HepG2 (cell line): ENCODE results near the gene COMMD2. TPM values are rescaled to one million over a fixed set of nuclear protein-coding genes. Genes with fewer than 3 reads are reported as not detected.

Experiments used
- ATAC-seq: fragments of 200-7000 bp; cut with Tn5 transposase; 3 replicates; pipeline ENCODE4 v1.9.1; 2020; ENCODE audit warnings: mild to moderate bottlenecking, moderate library complexity
- BruUV-seq: library from RNA; stranded (reverse); fragments of 400-500 nt; replicated peaks from 2 replicates; lab custom pipeline; 2021; lab: Mats Ljungman, UMichigan
- CTCF ChIA-PET: fragments of 300-600 bp; formaldehyde crosslinking; extraction: SDS; loops from one replicate; lab custom pipeline; 2021; ENCODE audit warnings: low total read pairs, inconsistent platforms, low intra/inter-chr PET ratio; lab: Yijun Ruan, JAX
- POLR2A ChIA-PET: fragments of 350-600 bp; sonication (Branson Sonifier 250); formaldehyde crosslinking; loops from one replicate; lab custom pipeline; 2020; ENCODE audit warnings: antibody characterized with exemption, inconsistent platforms; lab: Yijun Ruan, JAX
- DNase-seq: peaks from one replicate; pipeline ENCODE4 v3.0.0-alpha.2; 2015; ENCODE audit warnings: low spot score
- FAIRE-seq: peaks from 3 replicates; lab custom pipeline; 2011; peaks lifted over from hg19 to GRCh38; lab: Jason Lieb, UNC
- H2AFZ ChIP-seq: one replicate; pipeline ENCODE4 v1.6.1; 2011; ENCODE audit warnings: low read length, inconsistent platforms
- H3K27ac ChIP-seq: fragments of 300-600 bp; 3 replicates; pipeline ENCODE4 v1.8.0; 2011; ENCODE audit warnings: mixed run types, mild to moderate bottlenecking, mixed read lengths, low read length, inconsistent platforms; ENCODE audit not compliant: insufficient read depth; ENCODE audit errors: extremely low read length
- H3K27me3 ChIP-seq, 2 experiments: fragments of 200-600 bp in 1 of 2; 2 replicates in 1 of 2; 3 replicates in 1 of 2; pipeline versions ENCODE4 v1.6.0 to v1.8.0; 2011; ENCODE audit warnings: low read length in 2 of 2, mild to moderate bottlenecking in 2 of 2, moderate library complexity in 2 of 2, inconsistent platforms in 1 of 2; ENCODE audit not compliant: insufficient read depth in 2 of 2, control insufficient read depth in 1 of 2
- H3K36me3 ChIP-seq, 2 experiments: fragments of 200-600 bp in 1 of 2; replicated peaks in 1 of 2; 2 replicates in 1 of 2; 3 replicates in 1 of 2; pipeline versions ENCODE4 v1.5.1 to v1.8.0; 2011; ENCODE audit warnings: low read length in 2 of 2, inconsistent platforms in 1 of 2; ENCODE audit not compliant: insufficient read depth in 2 of 2, control insufficient read depth in 1 of 2
- H3K4me1 ChIP-seq: 2 replicates; pipeline ENCODE4 v1.5.1; 2012; ENCODE audit warnings: low read length, inconsistent platforms; ENCODE audit not compliant: insufficient read depth
- H3K4me2 ChIP-seq: 2 replicates; pipeline ENCODE4 v1.6.0; 2011; ENCODE audit warnings: low read depth, low read length, inconsistent platforms
- H3K4me3 ChIP-seq, 3 experiments: fragments of 200-600 bp in 1 of 3; sonication (generic), shearing (Covaris generic) in 1 of 3; replicated peaks in 1 of 3; 2 replicates each; pipeline ENCODE4 v1.5.1; 2011 to 2016; ENCODE audit warnings: low read length in 3 of 3, inconsistent platforms in 2 of 3, low read depth in 2 of 3, mild to moderate bottlenecking in 2 of 3, control low read depth in 1 of 3, mixed read lengths in 1 of 3; ENCODE audit not compliant: insufficient read depth in 1 of 3
- H3K79me2 ChIP-seq: one replicate; pipeline ENCODE4 v1.6.1; 2011; ENCODE audit warnings: low read length, inconsistent platforms; ENCODE audit not compliant: insufficient read depth
- H3K9ac ChIP-seq: 2 replicates; pipeline ENCODE4 v1.6.0; 2011; ENCODE audit warnings: mild to moderate bottlenecking, low read depth, low read length, inconsistent platforms; ENCODE audit not compliant: insufficient read depth
- H3K9me3 ChIP-seq: 2 replicates; pipeline ENCODE4 v1.5.1; 2012; ENCODE audit warnings: mild to moderate bottlenecking, low read length
- H4K20me1 ChIP-seq: 2 replicates; pipeline ENCODE4 v1.6.0; 2011; ENCODE audit warnings: inconsistent platforms, mild to moderate bottlenecking, low read length, moderate library complexity; ENCODE audit not compliant: insufficient read depth
- CEBPB ChIP-seq: IDR thresholded peaks from 2 replicates; pipeline ENCODE4 v1.6.1; 2011; ENCODE audit warnings: low read depth, low read length, improper control_type of control experiment, borderline replicate concordance
- FOXA1 ChIP-seq, 2 experiments: fragments of 450-650 bp in 1 of 2; sonication (generic) in 1 of 2; formaldehyde crosslinking in 1 of 2; IDR thresholded peaks; 2 replicates each; pipeline versions ENCODE4 v1.4.0 to v1.6.1; 2016 to 2020; ENCODE audit warnings: missing genetic modification reagents in 1 of 2
- HMG20A ChIP-seq: IDR thresholded peaks from 2 replicates; pipeline ENCODE4 v1.6.1; 2016; ENCODE audit warnings: borderline replicate concordance
- KDM1A ChIP-seq: IDR thresholded peaks from 2 replicates; pipeline ENCODE4 v1.6.1; 2016; ENCODE audit warnings: missing compliant biosample characterization
- MAFG ChIP-seq: sonication (generic); formaldehyde crosslinking; IDR thresholded peaks from 2 replicates; pipeline ENCODE4 v1.5.1; 2020; ENCODE audit warnings: mild to moderate bottlenecking, missing genetic modification reagents
- MED1 ChIP-seq: sonication (generic); formaldehyde crosslinking; IDR thresholded peaks from 2 replicates; pipeline ENCODE4 v1.4.0; 2020; ENCODE audit warnings: missing genetic modification reagents
- SAP130 ChIP-seq: IDR thresholded peaks from 2 replicates; pipeline ENCODE4 v1.6.1; 2016; ENCODE audit warnings: low read depth
- SMAD1 ChIP-seq: sonication (generic); formaldehyde crosslinking; IDR thresholded peaks from 2 replicates; pipeline ENCODE4 v1.4.0; 2020; ENCODE audit warnings: missing genetic modification reagents, low read depth, mild to moderate bottlenecking, borderline replicate concordance
- SOX5 ChIP-seq: IDR thresholded peaks from 2 replicates; pipeline ENCODE4 v1.6.1; 2016; ENCODE audit warnings: borderline replicate concordance
- TCF12 ChIP-seq, 2 experiments: fragments of 450-650 bp in 1 of 2; sonication (generic) in 1 of 2; formaldehyde crosslinking in 1 of 2; IDR thresholded peaks; 2 replicates each; pipeline versions ENCODE4 v1.6.1 to v1.8.0; 2017 to 2022; ENCODE audit warnings: antibody characterized with exemption in 1 of 2, mild to moderate bottlenecking in 1 of 2, missing genetic modification reagents in 1 of 2, moderate library complexity in 1 of 2
- ZNF878 ChIP-seq: sonication (generic); formaldehyde crosslinking; IDR thresholded peaks from 2 replicates; pipeline ENCODE4 v1.8.1; 2023; ENCODE audit warnings: mild to moderate bottlenecking, missing genetic modification reagents, moderate library complexity
- WGBS: methylation state at CpG from one replicate; pipeline ENCODE4 v1.1.6; 2017; ENCODE audit warnings: low lambda C conversion rate; 5-methylcytosine and 5-hydroxymethylcytosine counted together
- in situ Hi-C: cut with HindIII; loops from 2 replicates; pipeline ENCODE4 v1.10.0; 2017; ENCODE audit warnings: low pct_unique_long_range_greater_than_20kb; ENCODE audit not compliant: extremely low pct_ligation_motif_present
- intact Hi-C: fragments of 100-400 bp; cut with micrococcal nuclease; formaldehyde crosslinking; loops from one replicate; pipeline ENCODE4 v1.10.0; 2022; ENCODE audit not compliant: unreplicated experiment
- polyA plus RNA-seq, 8 experiments: library from polyadenylated mRNA; depleted of rRNA in 3 of 8; stranded (reverse) in 7 of 8; unstranded in 1 of 8; fragments of >200 nt; fragmentation: Illumina TruSeq in 4 of 8; extraction: Trizol in 4 of 8; gene quantifications; 2 replicates each; pipeline versions ENCODE4 v1.2.1 to v1.2.3, GENCODE V29; 2011 to 2016; ENCODE audit warnings: low read depth in 4 of 8, missing spikeins in 1 of 8, mixed read lengths in 1 of 8; ENCODE audit not compliant: insufficient read depth in 1 of 8
- total RNA-seq, 5 experiments: library from RNA; depleted of rRNA; stranded (reverse); fragments of >200 nt; fragmentation: Illumina TruSeq; extraction: Trizol; gene quantifications; 2 replicates each; pipeline ENCODE4 v1.2.3, GENCODE V29; 2016; ENCODE audit warnings: low read depth in 1 of 5
- TF ChIP-seq, protein P1 (sequence below): sonication (generic); formaldehyde crosslinking; IDR thresholded peaks from 2 replicates; pipeline ENCODE4 v1.4.0; 2020; ENCODE audit warnings: missing genetic modification reagents, borderline replicate concordance
- TF ChIP-seq, protein P2 (sequence below): sonication (generic); formaldehyde crosslinking; IDR thresholded peaks from 2 replicates; pipeline ENCODE4 v1.8.1; 2023; ENCODE audit warnings: mild to moderate bottlenecking, inconsistent platforms, moderate library complexity, missing genetic modification reagents, borderline replicate concordance

The COMMD2 gene
- total and polyA plus RNA-seq, 2 of the 13 experiments (the other 11 are each of a cell fraction or from before 2014, with no cell fraction given), result 33.0 to 57.6 TPM

DNA sequence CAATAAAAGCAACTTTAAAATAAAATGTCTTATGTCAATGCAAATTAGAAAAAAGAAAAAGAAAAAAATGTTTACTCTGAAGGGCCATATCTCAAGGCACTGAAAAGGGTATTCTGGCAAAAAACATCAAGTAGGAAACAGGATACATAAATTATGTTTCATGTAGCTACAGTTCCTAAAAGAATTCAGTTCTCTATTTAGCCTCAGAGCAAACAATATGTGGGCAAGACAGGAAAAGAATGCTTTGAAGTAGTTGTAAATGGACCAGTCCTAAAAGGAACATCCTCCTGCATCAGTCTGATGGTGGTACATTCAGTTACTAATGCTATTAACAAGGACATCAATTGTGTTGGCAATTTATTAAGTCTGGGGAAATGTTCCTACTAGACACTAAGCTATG lies 8.1 kb downstream of the COMMD2 start:
- H2AFZ ChIP-seq, result no peak overlapping the region
- ATAC-seq (no peak), FAIRE-seq (no peak), DNase-seq (no peak)
- no peaks in the 10 kb centered on the region for H3K9me3 ChIP-seq
- no peak overlapping the region for H3K27ac ChIP-seq
- no peak overlapping the region for H3K4me2 ChIP-seq
- TF ChIP-seq MED1 (no peak), ZNF878 (CRISPR knock-in tag) (no peak), MAFG (no peak), SAP130 (CRISPR knock-in tag) (no peak), TCF12 (IDR thresholded peaks at IDR 0.05) (no peak), TCF12 (CRISPR knock-in tag; IDR thresholded peaks at IDR 0.05) (no peak), KDM1A (CRISPR knock-in tag) (no peak)
- H3K4me1 ChIP-seq, result peaks cover 10% of the 10 kb centered on the region
- peaks cover 4 to 35% of the 10 kb centered on the region in 2 experiments; a peak in 3 of 5 replicates for H3K36me3 ChIP-seq
- H4K20me1 ChIP-seq, result no peaks in the 10 kb centered on the region
- intact Hi-C loops, result no loop called here
- no peaks in the 10 kb centered on the region for H3K27me3 ChIP-seq
- ChIA-PET CTCF (no interaction called here), POLR2A (no interaction called here)
- BruUV-seq, result no TSS peak
- H3K4me3 ChIP-seq, result no peak overlapping the region
- in situ Hi-C loops, result no loop called here
- no peak overlapping the region for H3K9ac ChIP-seq
- H3K79me2 ChIP-seq, result no peaks in the 10 kb centered on the region

DNA sequence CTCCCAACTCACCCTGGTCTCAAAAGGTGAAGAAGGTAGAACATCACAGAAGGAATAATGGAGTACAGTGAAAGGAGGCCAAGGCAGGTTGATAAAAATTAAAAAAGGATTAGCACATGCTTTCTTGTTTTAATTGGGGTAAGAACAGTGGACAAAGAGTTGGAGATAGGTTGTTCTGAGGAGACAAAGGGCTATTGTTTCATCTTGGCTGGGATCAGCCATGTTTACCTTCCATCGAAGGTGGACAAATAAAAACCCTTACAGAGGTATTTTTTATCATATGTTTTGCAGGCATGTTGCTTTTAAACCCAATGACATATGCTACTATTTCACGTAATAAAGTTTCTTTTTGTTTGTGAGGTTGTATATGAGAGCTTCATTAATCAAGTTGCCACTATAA lies 12.9 kb downstream of the COMMD2 start:
- Histone ChIP-seq H3K79me2 (no peaks in the 10 kb centered on the region), H3K4me2 (no peak overlapping the region), H3K4me3 (no peak overlapping the region; a peak in 1 of 6 replicates), H3K4me1 (peaks cover 26% of the 10 kb centered on the region), H4K20me1 (no peaks in the 10 kb centered on the region), H2AFZ (no peak overlapping the region), H3K36me3 (peaks cover 1 to 4% of the 10 kb centered on the region in 2 experiments; a peak in 2 of 5 replicates), H3K27me3 (no peaks in the 10 kb centered on the region), H3K9me3 (no peaks in the 10 kb centered on the region), H3K27ac (peak overlapping the region; percentile 8), H3K9ac (no peak overlapping the region)
- ATAC-seq, result peak; percentile 55; the same call in 2 of the 3 replicates
- ChIA-PET CTCF (no interaction called here), POLR2A (no interaction called here)
- no peak for FAIRE-seq
- WGBS, result 40% methylated on average over 2 of the region's 2 CpGs
- in situ Hi-C loops (no loop called here), intact Hi-C loops (no loop called here)
- peak; percentile 62 for DNase-seq
- BruUV-seq, result no TSS peak
- TF ChIP-seq CEBPB (no peak), SOX5 (CRISPR knock-in tag) (peak; percentile 79; the same call in 1 of the 2 replicates), HMG20A (CRISPR knock-in tag) (0 out of 2 replicates have a peak, but pooled peaks have one; percentile 26), FOXA1 (IDR thresholded peaks at IDR 0.05) (no peak), FOXA1 (CRISPR knock-in tag; IDR thresholded peaks at IDR 0.05) (peak; percentile 29; the same call in 1 of the 2 replicates), SMAD1 (CRISPR knock-in tag) (no peak)
- TF ChIP-seq, protein P1, sequence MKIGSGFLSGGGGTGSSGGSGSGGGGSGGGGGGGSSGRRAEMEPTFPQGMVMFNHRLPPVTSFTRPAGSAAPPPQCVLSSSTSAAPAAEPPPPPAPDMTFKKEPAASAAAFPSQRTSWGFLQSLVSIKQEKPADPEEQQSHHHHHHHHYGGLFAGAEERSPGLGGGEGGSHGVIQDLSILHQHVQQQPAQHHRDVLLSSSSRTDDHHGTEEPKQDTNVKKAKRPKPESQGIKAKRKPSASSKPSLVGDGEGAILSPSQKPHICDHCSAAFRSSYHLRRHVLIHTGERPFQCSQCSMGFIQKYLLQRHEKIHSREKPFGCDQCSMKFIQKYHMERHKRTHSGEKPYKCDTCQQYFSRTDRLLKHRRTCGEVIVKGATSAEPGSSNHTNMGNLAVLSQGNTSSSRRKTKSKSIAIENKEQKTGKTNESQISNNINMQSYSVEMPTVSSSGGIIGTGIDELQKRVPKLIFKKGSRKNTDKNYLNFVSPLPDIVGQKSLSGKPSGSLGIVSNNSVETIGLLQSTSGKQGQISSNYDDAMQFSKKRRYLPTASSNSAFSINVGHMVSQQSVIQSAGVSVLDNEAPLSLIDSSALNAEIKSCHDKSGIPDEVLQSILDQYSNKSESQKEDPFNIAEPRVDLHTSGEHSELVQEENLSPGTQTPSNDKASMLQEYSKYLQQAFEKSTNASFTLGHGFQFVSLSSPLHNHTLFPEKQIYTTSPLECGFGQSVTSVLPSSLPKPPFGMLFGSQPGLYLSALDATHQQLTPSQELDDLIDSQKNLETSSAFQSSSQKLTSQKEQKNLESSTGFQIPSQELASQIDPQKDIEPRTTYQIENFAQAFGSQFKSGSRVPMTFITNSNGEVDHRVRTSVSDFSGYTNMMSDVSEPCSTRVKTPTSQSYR (CRISPR knock-in tag), result no peak
- TF ChIP-seq, protein P2, sequence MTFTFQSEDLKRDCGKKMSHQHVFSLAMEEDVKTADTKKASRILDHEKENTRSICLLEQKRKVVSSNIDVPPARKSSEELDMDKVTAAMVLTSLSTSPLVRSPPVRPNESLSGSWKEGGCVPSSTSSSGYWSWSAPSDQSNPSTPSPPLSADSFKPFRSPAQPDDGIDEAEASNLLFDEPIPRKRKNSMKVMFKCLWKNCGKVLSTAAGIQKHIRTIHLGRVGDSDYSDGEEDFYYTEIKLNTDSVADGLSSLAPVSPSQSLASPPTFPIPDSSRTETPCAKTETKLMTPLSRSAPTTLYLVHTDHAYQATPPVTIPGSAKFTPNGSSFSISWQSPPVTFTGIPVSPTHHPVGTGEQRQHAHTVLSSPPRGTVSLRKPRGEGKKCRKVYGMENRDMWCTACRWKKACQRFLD (CRISPR knock-in tag), result no peak
